Bronchial epithelial cell (primary cell): Measurements from ENCODE around the gene EPHA6. TPM values are rescaled to one million over a fixed set of nuclear protein-coding genes. Genes with fewer than 3 reads are reported as not detected.
"Not testable (repeated sequence)": the region's sequence is repeated elsewhere in the genome, so short reads cannot be mapped to it uniquely, and the experiment has no call there.

Source experiments
- DNase-seq: peaks from one replicate; pipeline ENCODE4 v3.0.0-alpha.2; 2010; ENCODE audit warnings: low read depth
- FAIRE-seq: peaks from 2 replicates; lab custom pipeline; 2011; peaks lifted over from hg19 to GRCh38; lab: Jason Lieb, UNC
- H3K27me3 ChIP-seq: 2 replicates; pipeline ENCODE4 v1.5.1; 2011; ENCODE audit warnings: low read length; ENCODE audit not compliant: control insufficient read depth, insufficient read depth
- H3K36me3 ChIP-seq: 2 replicates; pipeline ENCODE4 v1.5.1; 2011; ENCODE audit warnings: low read length; ENCODE audit not compliant: control insufficient read depth, insufficient read depth
- H3K4me3 ChIP-seq: 2 replicates; pipeline ENCODE4 v1.5.1; 2011; ENCODE audit warnings: mild to moderate bottlenecking, low read depth, low read length, control low read depth
- CTCF ChIP-seq: IDR thresholded peaks from 2 replicates; pipeline ENCODE4 v1.5.1; 2011; ENCODE audit warnings: mild to moderate bottlenecking, moderate library complexity, low read length, control low read depth, inconsistent platforms; ENCODE audit not compliant: insufficient read depth, severe bottlenecking
- total RNA-seq: library from RNA; depleted of rRNA; stranded (reverse); fragments of >200 nt; gene quantifications from 2 replicates; pipeline ENCODE4 v1.2.1, GENCODE V29; 2014

EPHA6 gene
- total RNA-seq, 1 donor from 2014 or later: 0.26 TPM

GRCh38 chr3:97432914-97433313 lies 618.5 kb downstream of the EPHA6 start:
- no peak for TF ChIP-seq CTCF
- FAIRE-seq (no peak), DNase-seq (peak; percentile 4)
- Histone ChIP-seq H3K27me3 (no peaks in the 10 kb centered on the region), H3K4me3 (no peak overlapping the region), H3K36me3 (no peaks in the 10 kb centered on the region)

- TF ChIP-seq CTCF: no peak
- no peaks in the 10 kb centered on the region for H3K27me3 ChIP-seq
- no peaks in the 10 kb centered on the region for H3K36me3 ChIP-seq
- no peak for DNase-seq
- FAIRE-seq: no peak
- H3K4me3 ChIP-seq: no peak overlapping the region
Measured at GRCh38 chr3:97438131-97438530, 623.7 kb downstream of the EPHA6 start.

GRCh38 chr3:97439373-97439772 lies 625.0 kb downstream of the EPHA6 start:
- Histone ChIP-seq H3K27me3 (no peaks in the 10 kb centered on the region), H3K36me3 (no peaks in the 10 kb centered on the region), H3K4me3 (no peak overlapping the region)
- no peak for FAIRE-seq
- TF ChIP-seq CTCF: no peak
- DNase-seq: no peak

- no peak for FAIRE-seq
- Histone ChIP-seq H3K4me3 (no peak overlapping the region), H3K27me3 (no peaks in the 10 kb centered on the region), H3K36me3 (no peaks in the 10 kb centered on the region)
- no peak for DNase-seq
- TF ChIP-seq CTCF: no peak
Measured at GRCh38 chr3:97464035-97464434, 649.6 kb downstream of the EPHA6 start.

GRCh38 chr3:97470481-97470880 lies 656.1 kb downstream of the EPHA6 start:
- DNase-seq: no peak
- FAIRE-seq: no peak
- Histone ChIP-seq H3K27me3 (no peaks in the 10 kb centered on the region), H3K36me3 (no peaks in the 10 kb centered on the region), H3K4me3 (no peak overlapping the region)
- no peak for TF ChIP-seq CTCF

GRCh38 chr3:97479740-97480139 lies 665.3 kb downstream of the EPHA6 start:
- Histone ChIP-seq H3K4me3 (no peak overlapping the region), H3K27me3 (no peaks in the 10 kb centered on the region), H3K36me3 (no peaks in the 10 kb centered on the region)
- DNase-seq (no peak), FAIRE-seq (no peak)
- TF ChIP-seq CTCF: no peak

GRCh38 chr3:97480696-97481289 lies 666.4 kb downstream of the EPHA6 start:
- H3K27me3 ChIP-seq, H3K4me3 ChIP-seq, DNase-seq, FAIRE-seq, H3K36me3 ChIP-seq: not testable (repeated sequence)
